Heart left ventricle (tissue), 16 donors: ENCODE measurements around the gene CST4. TPM values are rescaled to one million over a fixed set of nuclear protein-coding genes. Genes with fewer than 3 reads are reported as not detected.
"Not testable (repeated sequence)": the region's sequence is repeated elsewhere in the genome, so short reads cannot be mapped to it uniquely, and the experiment has no call there.

Source experiments
- ATAC-seq, 4 donors: fragments of 200-7000 bp; cut with Tn5 transposase; one replicate each; pipeline ENCODE4 v1.9.1; 2020 to 2022; ENCODE audit warnings: moderate library complexity in 4 of 4, mild to moderate bottlenecking in 3 of 4, moderate number of reproducible peaks in 1 of 4
- DNase-seq, 5 donors: peaks; one replicate each; pipeline ENCODE4 v3.0.0-alpha.2; 2020
- H3K27ac ChIP-seq, 12 donors: fragments of 200-600 bp; sonication (generic) in 4 of 12; one replicate each; pipeline versions ENCODE4 v1.5.0 to v1.8.0; 2016 to 2022; ENCODE audit warnings: mild to moderate bottlenecking in 2 of 12
- H3K27me3 ChIP-seq, 9 donors: fragments of 200-600 bp; sonication (generic) in 2 of 9; one replicate each; pipeline versions ENCODE4 v1.5.1 to v1.8.0; 2016 to 2022; ENCODE audit warnings: mild to moderate bottlenecking in 3 of 9
- H3K36me3 ChIP-seq, 9 donors: fragments of 200-600 bp; sonication (generic) in 2 of 9; one replicate each; pipeline versions ENCODE4 v1.5.0 to v1.8.0; 2018 to 2022; ENCODE audit warnings: mild to moderate bottlenecking in 2 of 9
- H3K4me1 ChIP-seq, 12 donors: fragments of 200-600 bp; sonication (generic) in 4 of 12; one replicate each; pipeline versions ENCODE4 v1.5.0 to v1.8.0; 2016 to 2022; ENCODE audit warnings: mild to moderate bottlenecking in 3 of 12
- H3K4me3 ChIP-seq, 12 donors: fragments of 200-600 bp; sonication (generic) in 4 of 12; one replicate each; pipeline versions ENCODE4 v1.5.0 to v1.8.0; 2017 to 2022; ENCODE audit warnings: mild to moderate bottlenecking in 9 of 12, moderate library complexity in 4 of 12
- H3K9me3 ChIP-seq, 12 donors: fragments of 200-600 bp; sonication (generic) in 4 of 12; one replicate each; pipeline versions ENCODE4 v1.5.0 to v1.8.0; 2016 to 2022; ENCODE audit warnings: mild to moderate bottlenecking in 1 of 12
- CTCF ChIP-seq, 12 donors: fragments of 200-600 bp; sonication (generic) in 4 of 12; IDR thresholded peaks; one replicate each; pipeline versions ENCODE4 v1.5.0 to v1.8.0; 2018 to 2022; ENCODE audit warnings: antibody characterized with exemption in 12 of 12, mild to moderate bottlenecking in 5 of 12
- POLR2A ChIP-seq, 2 donors: fragments of 450-650 bp; IDR thresholded peaks; one replicate each; pipeline ENCODE4 v1.6.1; 2017; ENCODE audit warnings: antibody characterized with exemption in 2 of 2, mild to moderate bottlenecking in 2 of 2, moderate library complexity in 2 of 2
- WGBS, 4 donors: extraction: QIAGEN DNeasy Blood & Tissue Kit in 2 of 4; methylation state at CpG; one replicate each; pipeline versions ENCODE4 v1.1.5 to v1.1.7; 2013 to 2018; 5-methylcytosine and 5-hydroxymethylcytosine counted together
- intact Hi-C, 10 donors: fragments of 100-400 bp; cut with DNase I; formaldehyde crosslinking; loops; one replicate each; pipeline versions ENCODE4 v1.11.1 to v1.14.2; 2022
- long read RNA-seq, 3 donors: library from polyadenylated mRNA; unstranded; transcript quantifications; one replicate each; pipeline ENCODE4 v2.0.0, GENCODE V29; 2020 to 2021
- polyA plus RNA-seq, 2 donors: library from polyadenylated mRNA; stranded (reverse); fragments of 200-250 nt; gene quantifications; one replicate each; pipeline ENCODE4 v1.2.3, GENCODE V29; 2013
- total RNA-seq, 9 donors: library from RNA; depleted of rRNA in 2 of 9; stranded (reverse); fragments of >200 nt in 2 of 9; fragmentation: NEBNext Ultra II Directional in 3 of 9; extraction: Animal tissue kit (Norgen Biotek cat#: 25700) in 3 of 9; gene quantifications; one replicate each; pipeline versions ENCODE4 v1.1.0 to v1.2.4, GENCODE V29; 2016 to 2023
- donor health status: ischemic (EF 13 %, LVEDD 7.1; RV severe dilation, severe dysfunction).
- donor health status: healthy with polysubstance abuse.
- donor health status: DM: no; HTN: yes; CAD: no.
- donor health status: DM: no; HTN: no; CAD: no.
- donor health status: ischemic (EF 25% LVEDD 6.9; RV normal size, moderate dysfunction).
- donor health status: ischemic (EF 25% LVEDD 5.7; RV mildly dilated, moderate dysfunction).
- donor health status: healthy.
- donor health status: DM: yes; HTN: yes; CAD: no.
- donor health status: ischemic (EF 35%, LVEDD 5.7; RV mildly dilated, moderate dysfunction).
- donor health status: nonischemic (EF 11% LVEDD 7.7; RV severe dilation, severe dysfunction).
- donor health status: DM: yes; HTN: yes; CAD: no.
- donor health status: PGD.
- donor health status: ischemic (EF 29% LVEDD 5.4; RV normal size, mild dysfunction).
- donor health status: nonischemic (EF 23%, LVEDD 6.1; RV moderate dilation, normal function).

CST4 gene
- not detected for total RNA-seq
- polyA plus RNA-seq: not detected
- long read RNA-seq, donor 1: 0 reads
- long read RNA-seq, donor 2: 0 reads
- long read RNA-seq, donor 3: 0 reads

DNA sequence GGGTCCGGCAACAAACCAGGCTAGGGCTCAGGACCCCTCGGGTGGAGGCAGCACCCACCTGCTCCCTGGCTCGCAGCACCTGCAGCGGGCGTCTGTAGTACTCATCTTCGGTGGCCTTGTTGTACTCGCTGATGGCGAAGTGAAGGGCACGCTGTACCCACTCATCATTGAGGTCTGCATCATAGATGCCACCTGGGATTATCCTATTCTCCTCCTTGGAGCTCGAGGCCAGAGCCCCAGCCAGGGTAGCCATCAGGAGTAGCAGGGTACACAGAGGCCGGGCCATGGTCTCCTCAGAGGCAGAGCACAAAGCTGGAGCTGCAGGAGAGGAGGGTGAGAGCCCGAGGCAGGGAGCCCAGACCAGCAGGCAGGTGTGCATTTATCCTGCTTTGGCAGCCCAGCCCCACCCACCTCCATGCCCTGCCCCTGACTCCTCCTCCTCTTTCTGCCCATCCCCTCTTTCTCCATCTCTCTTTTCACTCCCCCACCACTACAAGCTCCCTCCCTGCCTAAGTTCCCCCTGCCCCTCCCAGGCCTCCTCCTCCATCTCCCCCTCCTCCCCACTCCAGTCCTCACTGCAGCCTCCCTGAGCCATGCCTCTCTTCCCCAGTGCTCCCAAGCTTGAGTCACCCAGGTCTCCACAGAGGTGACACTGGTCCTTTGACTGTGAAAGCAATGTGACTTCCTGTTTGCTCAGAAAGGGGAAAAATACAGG, at the start of gene CST4:
TSS of gene CST4 (minus strand) at position 355 of the 715 bp plus-strand sequence. CDS start at position 286, 69 bp downstream.
- WGBS, 4 donors: 86 to 91% (median 87%) methylated on average over 9 to 12 of the region's 12 CpGs
- DNase-seq, intact Hi-C loops, H3K36me3 ChIP-seq, H3K27ac ChIP-seq, H3K27me3 ChIP-seq, H3K4me3 ChIP-seq, ATAC-seq, H3K9me3 ChIP-seq: not testable (repeated sequence)
- H3K4me1 ChIP-seq: peaks cover 0 to 14% (median 9%) of the 10 kb centered on the region in 12 donors

- not testable (repeated sequence) for H3K27me3 ChIP-seq, H3K27ac ChIP-seq, H3K9me3 ChIP-seq, H3K4me3 ChIP-seq, DNase-seq, H3K36me3 ChIP-seq, H3K4me1 ChIP-seq, ATAC-seq
- WGBS, 4 donors: 43 to 58% (median 52%) methylated on average over 3 of the region's 3 CpGs
- intact Hi-C loops: loop anchor here in 1 of 10 donors (5.0 kb wide), 1 partner anchor 1073 kb away; no protein-coding TSS in a partner anchor
Measured at GRCh38 chr20:23735391-23735790, 46.6 kb upstream of the CST4 start.

DNA sequence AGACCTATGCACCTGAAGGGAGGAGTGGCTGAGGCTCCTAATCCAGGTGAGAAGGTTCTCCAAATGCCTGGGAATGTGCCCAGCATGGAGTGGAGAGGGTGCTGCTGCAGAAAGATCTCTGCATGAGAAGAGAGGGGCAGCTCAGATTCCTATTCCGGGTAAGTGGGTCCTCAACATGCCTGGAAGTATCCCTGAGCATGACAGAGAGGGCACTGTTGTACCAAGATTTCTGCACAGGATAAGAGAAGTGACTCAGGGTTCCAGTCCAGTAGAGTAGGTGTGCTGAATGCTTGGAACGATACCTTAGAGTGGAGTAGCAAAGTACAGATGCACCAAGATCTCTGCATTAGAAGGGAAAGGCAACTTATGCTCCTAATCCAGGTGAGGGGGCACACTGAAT, 46.1 kb upstream of the CST4 start:
- not testable (repeated sequence) for ATAC-seq, H3K36me3 ChIP-seq, H3K27ac ChIP-seq, H3K4me3 ChIP-seq, DNase-seq, H3K27me3 ChIP-seq, H3K9me3 ChIP-seq, H3K4me1 ChIP-seq
- intact Hi-C loops: loop anchor here in 1 of 10 donors (5.0 kb wide), 1 partner anchor 1073 kb away; no protein-coding TSS in a partner anchor
- WGBS, 4 donors: 77 to 90% (median 84%) methylated on average over 2 of the region's 2 CpGs

DNA sequence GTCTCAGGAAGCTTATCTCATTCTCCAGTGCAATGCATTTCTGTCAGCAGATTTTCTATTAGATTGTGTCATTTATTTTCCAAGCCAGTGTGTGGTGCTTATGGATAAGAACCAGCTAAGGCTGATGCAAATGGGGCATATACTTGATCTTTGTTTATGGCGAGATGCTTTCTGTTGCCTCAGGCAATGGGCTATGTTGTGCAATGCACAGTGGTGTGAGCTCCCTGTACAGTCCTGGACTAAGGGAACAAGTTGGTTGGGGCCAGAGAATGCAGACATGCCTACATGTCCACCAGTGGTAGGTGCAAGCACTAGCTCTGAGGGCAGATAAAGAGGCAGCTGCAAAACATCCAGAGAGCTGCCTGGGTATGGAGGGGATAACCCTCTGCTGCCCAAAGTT, 45.6 kb upstream of the CST4 start:
- intact Hi-C loops, DNase-seq, ATAC-seq, H3K9me3 ChIP-seq, H3K27ac ChIP-seq, H3K36me3 ChIP-seq, H3K4me1 ChIP-seq, H3K27me3 ChIP-seq, H3K4me3 ChIP-seq: not testable (repeated sequence)
- WGBS, 4 donors: 89 to 100% (median 98%) methylated on average over 1 of the region's 1 CpG

DNA sequence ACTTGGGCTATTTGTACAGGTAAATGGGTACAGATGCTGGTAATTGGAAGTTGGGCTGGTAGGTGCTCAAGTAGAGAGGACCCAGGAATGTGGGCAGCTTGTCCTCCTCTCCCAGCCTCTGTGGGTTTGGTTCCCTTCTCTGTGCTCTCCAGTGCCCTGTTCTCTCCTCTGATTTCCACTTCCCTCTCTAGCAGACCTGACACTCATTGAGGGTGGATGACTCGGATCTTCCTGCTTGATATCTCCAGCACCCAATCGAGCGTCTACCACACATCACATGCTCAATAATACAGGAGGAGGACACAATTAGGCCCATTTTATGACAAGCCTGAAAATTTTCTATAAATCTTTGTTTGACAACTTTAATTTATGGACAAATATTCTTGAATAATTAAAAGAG, 38.2 kb upstream of the CST4 start:
- intact Hi-C loops: no loop called here
- no peak for TF ChIP-seq POLR2A (IDR thresholded peaks at IDR 0.05)
- Histone ChIP-seq H3K27me3 (no peaks in the 10 kb centered on the region), H3K27ac (no peak overlapping the region), H3K4me1 (peaks cover 0 to 3% (median 0%) of the 10 kb centered on the region in 12 donors), H3K4me3 (no peak overlapping the region), H3K9me3 (no peaks in the 10 kb centered on the region), H3K36me3 (no peaks in the 10 kb centered on the region)
- WGBS, 4 donors: 75 to 87% (median 81%) methylated on average over 3 of the region's 3 CpGs
- DNase-seq (no peak), ATAC-seq (no peak)

GRCh38 chr20:23725102-23725501, 36.3 kb upstream of the CST4 start:
- 91 to 94% (median 92%) methylated on average over 3 of the region's 3 CpGs for WGBS, 4 donors
- Histone ChIP-seq H3K27me3 (no peaks in the 10 kb centered on the region), H3K27ac (no peak overlapping the region), H3K4me1 (peaks cover 0 to 3% (median 0%) of the 10 kb centered on the region in 12 donors), H3K4me3 (no peak overlapping the region), H3K9me3 (no peaks in the 10 kb centered on the region), H3K36me3 (no peaks in the 10 kb centered on the region)
- DNase-seq: no peak
- no peak for TF ChIP-seq CTCF (IDR thresholded peaks at IDR 0.05)
- TF ChIP-seq POLR2A (IDR thresholded peaks at IDR 0.05): no peak
- ATAC-seq: no peak
- intact Hi-C loops: no loop called here
